OCI-LY1 (cell line): ENCODE results near the gene ACVR1.

Experiments used
- EZH2 ChIP-seq: fragments of 200-600 bp; sonication (generic), shearing (Covaris generic); IDR thresholded peaks from 2 replicates; pipeline ENCODE4 v1.8.0; 2017; ENCODE audit warnings: borderline replicate concordance, mixed run types, mild to moderate bottlenecking, antibody characterized with exemption, low read length, moderate library complexity, mixed read lengths
- TF ChIP-seq, protein P1 (sequence below): fragments of 200-600 bp; sonication (generic), shearing (Covaris generic); IDR thresholded peaks from 2 replicates; pipeline ENCODE4 v1.5.1; 2017; ENCODE audit warnings: mild to moderate bottlenecking, antibody characterized with exemption, low read length, moderate library complexity, mixed read lengths

DNA sequence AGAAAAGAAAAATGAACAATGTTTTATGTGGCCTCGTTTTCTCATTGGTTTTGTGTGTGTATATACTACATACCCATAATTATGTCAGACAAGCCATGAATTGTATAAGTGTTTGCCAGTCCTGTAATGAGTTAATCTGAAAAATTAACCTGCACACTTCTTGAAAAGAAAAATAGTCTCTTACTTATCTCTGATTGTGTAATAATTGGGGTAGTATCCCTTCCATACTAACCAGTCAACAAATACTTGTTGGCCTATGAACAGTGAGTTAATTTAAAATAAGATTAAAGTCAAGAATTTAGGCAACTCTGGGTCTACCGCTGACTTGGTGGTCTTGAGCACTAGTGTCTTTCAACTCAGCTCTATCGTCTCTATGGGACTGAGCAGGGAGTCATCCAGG is 48.8 kb downstream of the ACVR1 start:
- TF ChIP-seq, protein P1, sequence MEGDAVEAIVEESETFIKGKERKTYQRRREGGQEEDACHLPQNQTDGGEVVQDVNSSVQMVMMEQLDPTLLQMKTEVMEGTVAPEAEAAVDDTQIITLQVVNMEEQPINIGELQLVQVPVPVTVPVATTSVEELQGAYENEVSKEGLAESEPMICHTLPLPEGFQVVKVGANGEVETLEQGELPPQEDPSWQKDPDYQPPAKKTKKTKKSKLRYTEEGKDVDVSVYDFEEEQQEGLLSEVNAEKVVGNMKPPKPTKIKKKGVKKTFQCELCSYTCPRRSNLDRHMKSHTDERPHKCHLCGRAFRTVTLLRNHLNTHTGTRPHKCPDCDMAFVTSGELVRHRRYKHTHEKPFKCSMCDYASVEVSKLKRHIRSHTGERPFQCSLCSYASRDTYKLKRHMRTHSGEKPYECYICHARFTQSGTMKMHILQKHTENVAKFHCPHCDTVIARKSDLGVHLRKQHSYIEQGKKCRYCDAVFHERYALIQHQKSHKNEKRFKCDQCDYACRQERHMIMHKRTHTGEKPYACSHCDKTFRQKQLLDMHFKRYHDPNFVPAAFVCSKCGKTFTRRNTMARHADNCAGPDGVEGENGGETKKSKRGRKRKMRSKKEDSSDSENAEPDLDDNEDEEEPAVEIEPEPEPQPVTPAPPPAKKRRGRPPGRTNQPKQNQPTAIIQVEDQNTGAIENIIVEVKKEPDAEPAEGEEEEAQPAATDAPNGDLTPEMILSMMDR, result no peak
- no peak for TF ChIP-seq EZH2
